ENCODE measurements around the gene CREBBP. TPM values are rescaled to one million over a fixed set of nuclear protein-coding genes. Genes with fewer than 3 reads are reported as not detected.

The CREBBP gene
- total RNA-seq, 1 donor from 2014 or later, result 131 TPM

DNA sequence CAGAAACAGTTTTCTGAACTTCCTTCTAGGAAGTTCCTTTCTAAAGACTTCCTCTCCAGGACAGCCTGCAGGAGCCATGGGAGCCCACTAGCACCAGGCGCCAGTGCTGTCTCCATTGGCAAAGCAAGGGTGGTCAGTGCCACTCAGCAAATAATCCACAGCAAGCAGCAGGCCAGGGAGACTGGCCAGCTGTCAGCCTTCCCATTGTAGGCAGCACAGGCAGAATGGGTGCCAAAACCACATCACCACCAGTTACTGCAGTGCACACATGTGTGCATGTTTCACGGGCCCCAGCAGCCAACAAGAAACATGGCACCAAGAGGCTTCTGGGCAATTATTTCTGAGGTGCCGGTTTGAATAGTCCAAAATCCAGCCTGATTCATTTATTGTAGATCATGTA, 199.3 kb downstream of the CREBBP start:
- Mint-ChIP-seq H3K36me3 (ENCODE audit: low read depth) (peaks cover 58% of the 10 kb centered on the region), H3K27me3 (no peaks in the 10 kb centered on the region), H3K27ac (no peak overlapping the region), H3K9me3 (no peaks in the 10 kb centered on the region), H3K4me3 (no peak overlapping the region), H3K4me1 (no peaks in the 10 kb centered on the region)
- DNase-seq (no peak), ATAC-seq (ENCODE audit: low read depth) (no peak)
- intact Hi-C loops (cut with micrococcal nuclease), result no loop called here
- TF ChIP-seq, protein P1, sequence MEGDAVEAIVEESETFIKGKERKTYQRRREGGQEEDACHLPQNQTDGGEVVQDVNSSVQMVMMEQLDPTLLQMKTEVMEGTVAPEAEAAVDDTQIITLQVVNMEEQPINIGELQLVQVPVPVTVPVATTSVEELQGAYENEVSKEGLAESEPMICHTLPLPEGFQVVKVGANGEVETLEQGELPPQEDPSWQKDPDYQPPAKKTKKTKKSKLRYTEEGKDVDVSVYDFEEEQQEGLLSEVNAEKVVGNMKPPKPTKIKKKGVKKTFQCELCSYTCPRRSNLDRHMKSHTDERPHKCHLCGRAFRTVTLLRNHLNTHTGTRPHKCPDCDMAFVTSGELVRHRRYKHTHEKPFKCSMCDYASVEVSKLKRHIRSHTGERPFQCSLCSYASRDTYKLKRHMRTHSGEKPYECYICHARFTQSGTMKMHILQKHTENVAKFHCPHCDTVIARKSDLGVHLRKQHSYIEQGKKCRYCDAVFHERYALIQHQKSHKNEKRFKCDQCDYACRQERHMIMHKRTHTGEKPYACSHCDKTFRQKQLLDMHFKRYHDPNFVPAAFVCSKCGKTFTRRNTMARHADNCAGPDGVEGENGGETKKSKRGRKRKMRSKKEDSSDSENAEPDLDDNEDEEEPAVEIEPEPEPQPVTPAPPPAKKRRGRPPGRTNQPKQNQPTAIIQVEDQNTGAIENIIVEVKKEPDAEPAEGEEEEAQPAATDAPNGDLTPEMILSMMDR (IDR thresholded peaks at IDR 0.05), result no peak
- CTCF ChIA-PET, result interaction anchor here (1.2 kb wide), 1 partner anchor 258 kb away, joined by 3 read pairs; no protein-coding TSS in a partner anchor
- POLR2A ChIA-PET, result no interaction called here

DNA sequence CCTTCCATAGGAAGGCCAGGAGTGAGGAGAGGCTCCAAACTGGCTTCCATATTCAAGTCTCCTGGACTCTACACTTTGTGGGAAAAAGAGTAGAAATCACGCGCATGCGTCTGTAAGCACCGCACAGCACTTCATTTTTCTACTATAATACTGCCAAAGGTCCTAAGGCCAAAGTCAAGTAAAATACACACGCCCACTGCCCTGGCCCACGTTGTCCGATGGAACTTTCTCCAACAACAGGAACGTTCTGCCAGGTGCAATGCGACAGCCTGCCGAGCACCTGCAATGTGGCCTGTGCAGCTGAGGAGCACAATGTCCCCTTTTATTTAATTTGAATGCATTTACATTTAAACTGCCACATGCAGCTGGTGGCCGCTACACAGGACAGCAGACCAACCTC, 202.5 kb downstream of the CREBBP start:
- TF ChIP-seq, protein P1 (IDR thresholded peaks at IDR 0.05), result no peak
- DNase-seq, result no peak
- Mint-ChIP-seq H3K27me3 (no peaks in the 10 kb centered on the region), H3K27ac (no peak overlapping the region), H3K36me3 (ENCODE audit: low read depth) (peaks cover 62% of the 10 kb centered on the region), H3K4me1 (no peaks in the 10 kb centered on the region), H3K4me3 (no peak overlapping the region), H3K9me3 (no peaks in the 10 kb centered on the region)
- intact Hi-C loops (cut with micrococcal nuclease), result no loop called here
- POLR2A ChIA-PET, result no interaction called here
- CTCF ChIA-PET, result no interaction called here
- no peak for ATAC-seq (ENCODE audit: low read depth)

DNA sequence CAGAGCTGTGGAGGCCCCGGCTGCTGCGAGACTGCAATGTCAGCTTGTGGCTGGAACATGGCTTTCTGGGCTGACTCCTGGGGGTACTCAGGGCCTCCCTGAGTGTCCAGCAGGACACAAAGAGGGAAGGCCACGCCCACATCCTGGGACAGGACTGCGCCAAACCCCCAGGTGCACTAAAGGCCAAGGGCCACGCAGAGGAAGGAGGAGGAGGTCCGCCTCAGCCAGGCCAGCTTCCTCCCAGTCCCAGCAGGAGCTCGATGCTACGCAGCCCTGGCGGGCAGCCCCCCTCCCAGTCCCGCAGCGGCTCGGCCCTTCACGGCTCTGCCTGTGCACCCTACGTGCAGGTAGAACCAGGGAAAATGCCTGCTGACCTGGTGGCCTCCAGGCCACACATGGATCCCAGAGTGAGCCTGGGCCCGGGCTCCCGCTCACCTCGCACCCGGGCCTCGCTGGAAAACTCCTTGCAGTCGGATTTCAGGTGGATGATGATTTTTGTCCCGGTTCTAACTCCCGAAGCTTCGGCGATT, 204.8 kb downstream of the CREBBP start:
- Mint-ChIP-seq H3K27me3 (no peaks in the 10 kb centered on the region), H3K4me3 (no peak overlapping the region), H3K27ac (no peak overlapping the region), H3K36me3 (ENCODE audit: low read depth) (peaks cover 65% of the 10 kb centered on the region), H3K9me3 (no peaks in the 10 kb centered on the region), H3K4me1 (no peaks in the 10 kb centered on the region)
- intact Hi-C loops (cut with micrococcal nuclease), result no loop called here
- no peak for DNase-seq
- ChIA-PET POLR2A (interaction anchor here (0.6 kb wide), 1 partner anchor 828 kb away, joined by 4 read pairs; no protein-coding TSS in a partner anchor), CTCF (no interaction called here)
- TF ChIP-seq, protein P1 (IDR thresholded peaks at IDR 0.05), result no peak
- no peak for ATAC-seq (ENCODE audit: low read depth)

Other genes with a start within 250 kb of the CREBBP start
- gene DNASE1, start 226.0 kb downstream of the CREBBP start, total RNA-seq, result 25.6 and 28.5 TPM in 2 replicates
- gene TRAP1, start 163.2 kb downstream of the CREBBP start, total RNA-seq, result 78.7 and 82.2 TPM in 2 replicates
- 1.3 and 2.0 TPM in 2 replicates for gene ADCY9, start 235.7 kb upstream of the CREBBP start, total RNA-seq

Measured in activated B cell treated with CpG ODN at 0.5 μM for 24 hours (primary cell).